HG03060 (cell line): ENCODE results near the gene CUTC.
A peak's percentile ranks its signal among the peaks of the same experiment; 100 is the strongest.
"Not testable (repeated sequence)": the region's sequence is repeated elsewhere in the genome, so short reads cannot be mapped to it uniquely, and the experiment has no call there.

Experiments used
- ATAC-seq: cut with Tn5 transposase; IDR thresholded peaks from one replicate; pipeline ENCODE4 v1.9.1; 2021; ENCODE audit warnings: low read depth, moderate number of reproducible peaks; ENCODE audit not compliant: unreplicated experiment

The CUTC gene, protein sequence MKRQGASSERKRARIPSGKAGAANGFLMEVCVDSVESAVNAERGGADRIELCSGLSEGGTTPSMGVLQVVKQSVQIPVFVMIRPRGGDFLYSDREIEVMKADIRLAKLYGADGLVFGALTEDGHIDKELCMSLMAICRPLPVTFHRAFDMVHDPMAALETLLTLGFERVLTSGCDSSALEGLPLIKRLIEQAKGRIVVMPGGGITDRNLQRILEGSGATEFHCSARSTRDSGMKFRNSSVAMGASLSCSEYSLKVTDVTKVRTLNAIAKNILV

DNA sequence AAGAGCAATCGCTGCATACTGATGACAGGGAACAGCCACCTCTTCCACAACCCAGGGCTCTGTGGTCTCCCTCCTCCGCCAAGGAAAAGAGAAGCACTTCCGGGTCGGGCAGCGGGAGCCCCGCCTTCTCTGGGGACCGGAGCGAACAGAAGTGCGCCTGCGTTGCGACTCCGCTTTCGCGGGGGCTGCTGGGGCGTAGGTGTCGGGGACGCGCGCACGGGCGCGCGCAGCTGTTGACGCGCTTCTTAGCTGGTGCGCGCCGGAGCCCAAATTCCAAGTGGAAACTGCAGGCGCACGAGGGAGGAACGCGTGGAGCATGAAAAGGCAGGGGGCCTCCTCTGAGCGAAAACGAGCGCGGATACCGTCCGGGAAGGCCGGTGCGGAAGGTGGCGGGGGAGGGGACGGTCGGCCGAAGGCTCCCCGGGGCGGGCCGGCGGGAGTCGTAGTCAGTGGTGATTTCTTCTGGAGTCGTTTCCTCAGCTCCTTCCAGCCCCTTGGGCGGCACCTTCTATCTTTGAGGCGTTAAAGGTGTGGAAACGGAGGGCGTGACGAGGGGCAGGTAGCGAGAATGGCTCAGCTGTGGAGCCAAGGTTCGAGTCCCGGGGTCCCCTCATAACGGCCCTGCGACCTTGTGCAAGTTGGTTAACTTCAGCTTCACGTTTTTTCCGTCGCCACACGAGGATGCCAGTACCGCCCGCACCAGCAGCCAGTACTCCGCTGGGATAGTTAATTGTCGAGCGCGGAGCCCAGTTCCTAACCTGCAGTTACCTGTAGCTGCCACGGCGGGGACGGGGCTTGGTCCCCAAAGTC is at the start of gene CUTC, which contains the start of gene COX15:
TSS of gene CUTC (plus strand) at position 202 of the 810 bp plus-strand sequence. CDS start at position 317, 115 bp downstream.
TSS of gene COX15 (minus strand) at position 95 of the 810 bp plus-strand sequence. CDS start at position 17, 78 bp downstream.
- ATAC-seq, result peak; percentile 62

GRCh38 chr10:99682752-99683151 is 49.3 kb upstream of the CUTC start:
- ATAC-seq, result no peak

GRCh38 chr10:99685597-99685967 is 46.5 kb upstream of the CUTC start:
- ATAC-seq, result peak; percentile 92

DNA sequence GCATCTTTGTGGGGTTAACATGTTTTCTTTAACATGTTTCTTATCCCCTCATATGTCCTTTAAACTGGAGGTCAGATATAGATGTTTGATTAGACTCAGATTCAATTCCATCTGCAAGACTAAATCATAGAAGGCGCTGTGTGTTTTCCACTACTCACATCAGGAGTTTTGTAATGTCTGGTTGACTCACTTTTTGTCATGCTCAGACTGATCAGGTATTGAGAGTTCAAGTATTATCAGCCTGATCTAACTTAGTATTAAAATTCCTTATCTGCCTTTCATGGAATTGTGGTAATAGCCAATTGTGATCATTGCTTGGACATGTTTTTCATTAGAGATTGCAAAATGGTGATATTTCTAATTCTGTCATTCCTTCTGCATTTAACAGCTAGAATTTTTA is 42.6 kb upstream of the CUTC start:
- ATAC-seq, result no peak

DNA sequence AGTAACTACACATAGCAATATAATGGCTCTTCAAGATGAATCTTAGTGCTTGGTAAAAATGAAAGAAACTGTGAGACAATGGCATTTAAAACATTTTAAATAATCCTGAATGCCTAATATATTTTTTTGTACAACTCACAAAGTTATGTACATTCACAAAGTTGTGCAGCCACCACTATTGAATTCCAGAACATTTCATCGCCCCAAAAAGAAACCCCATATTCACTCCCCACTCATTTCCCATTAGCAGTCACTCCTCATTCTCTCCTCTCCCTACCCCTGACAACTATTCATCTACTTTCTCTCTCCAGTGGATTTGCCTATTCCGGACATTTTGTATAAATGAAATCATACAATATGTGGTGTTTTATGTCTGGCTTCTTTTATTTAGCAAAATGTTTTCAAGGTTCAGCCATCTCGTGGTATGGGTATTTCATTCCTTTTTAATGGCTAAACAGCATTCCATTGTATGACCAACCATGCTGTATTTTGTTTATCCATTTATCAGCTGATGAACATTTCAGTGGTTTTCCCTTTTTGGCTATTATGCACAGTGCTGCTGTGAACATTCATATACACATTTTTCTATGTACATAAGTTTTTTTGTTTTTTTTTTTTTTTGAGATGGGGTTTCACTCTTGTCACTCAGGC is 38.0 kb upstream of the CUTC start:
- no peak for ATAC-seq

DNA sequence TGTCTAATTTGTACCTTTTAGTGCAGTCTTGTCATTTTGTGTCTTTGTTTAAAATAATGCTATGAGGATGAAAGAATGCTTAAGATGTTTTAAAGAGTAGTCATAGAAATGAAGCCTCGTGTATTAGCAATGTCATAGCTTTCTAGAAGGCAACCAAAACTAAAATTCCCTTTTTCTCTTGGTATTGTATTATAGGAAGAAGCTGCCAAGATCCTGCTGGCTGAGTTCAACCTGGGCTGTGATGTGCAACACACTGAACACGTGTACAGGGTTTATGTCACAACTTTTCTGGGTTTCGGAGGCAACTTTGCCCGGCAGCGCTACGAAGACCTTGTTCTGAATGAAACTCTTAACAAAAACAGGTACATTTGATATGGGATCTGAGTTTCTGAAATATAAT is 36.3 kb upstream of the CUTC start:
- no peak for ATAC-seq

GRCh38 chr10:99698504-99699080 is 33.4 kb upstream of the CUTC start:
- no peak for ATAC-seq

DNA sequence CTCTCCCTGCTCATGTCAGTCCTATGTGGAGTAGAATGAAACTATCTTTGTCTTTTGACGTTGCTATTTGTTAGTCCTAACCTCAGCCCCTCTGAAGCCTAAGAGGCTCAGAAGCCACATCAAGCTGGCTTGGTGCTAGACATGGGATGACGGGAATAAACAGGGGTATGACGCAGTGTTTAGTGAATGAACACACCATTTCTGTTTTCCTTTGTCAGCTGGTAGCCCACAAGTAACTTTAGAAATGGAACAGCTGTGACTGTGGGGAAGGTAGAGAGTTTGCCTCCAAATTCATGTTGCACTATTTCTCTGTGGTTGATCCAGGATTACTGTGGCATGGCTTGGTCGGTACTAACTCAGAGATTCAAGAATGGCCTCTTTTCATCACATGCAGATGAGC is 31.4 kb upstream of the CUTC start:
- ATAC-seq, result no peak

DNA sequence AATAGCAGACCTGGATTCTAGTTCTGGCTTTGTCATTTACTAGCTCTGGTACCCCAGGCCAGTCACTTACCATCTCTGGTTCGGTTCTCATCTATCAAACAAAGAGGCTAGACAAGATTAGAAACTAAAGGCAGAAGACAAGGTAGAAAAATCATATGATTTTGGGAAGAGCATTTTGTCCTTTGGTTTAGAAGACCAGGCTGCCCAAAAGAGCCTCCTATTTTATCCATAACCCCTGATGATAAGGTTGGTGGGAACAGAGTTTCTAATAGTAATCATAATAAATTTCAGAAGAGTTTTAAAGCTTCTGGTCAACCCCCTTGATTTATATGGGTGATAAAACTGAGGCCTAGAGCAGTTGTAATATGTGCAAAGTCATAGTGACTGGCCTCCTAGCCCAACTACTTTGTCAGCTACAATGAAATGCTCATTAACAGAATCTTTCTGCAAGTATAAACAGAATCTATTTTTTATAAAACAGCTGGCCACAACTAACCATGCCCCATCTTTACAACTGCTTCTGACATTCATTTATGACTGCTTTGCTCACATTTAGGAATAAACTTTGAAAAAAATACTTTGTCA is 23.5 kb upstream of the CUTC start:
- no peak for ATAC-seq

- ATAC-seq, result peak; percentile 48
Observed at GRCh38 chr10:99709480-99710229, 22.4 kb upstream of the CUTC start.

GRCh38 chr10:99711129-99711719 is 20.8 kb upstream of the CUTC start:
- no peak for ATAC-seq

- no peak for ATAC-seq
Observed at GRCh38 chr10:99714446-99714845, 17.6 kb upstream of the CUTC start.

DNA sequence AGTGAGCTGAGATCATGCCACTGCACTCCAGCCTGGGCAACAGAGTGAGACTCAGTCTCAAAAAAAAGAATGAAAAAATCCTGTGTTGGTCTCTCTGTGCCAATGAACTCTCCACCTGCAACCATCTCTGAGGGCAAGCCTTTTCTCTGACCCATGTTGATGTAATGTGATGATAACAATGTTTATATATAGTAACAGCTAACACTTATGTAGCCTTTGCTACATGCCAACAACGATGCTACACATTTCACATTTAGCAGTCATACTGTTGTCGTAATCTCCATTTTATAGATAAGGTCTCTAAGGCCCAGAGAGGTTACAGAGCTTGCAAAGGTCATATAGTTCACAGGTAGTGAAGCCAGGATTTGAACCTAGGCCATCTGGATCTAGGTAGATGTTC is 11.6 kb upstream of the CUTC start:
- ATAC-seq, result no peak

- no peak for ATAC-seq
Observed at GRCh38 chr10:99730026-99730425, 2.0 kb upstream of the CUTC start.

- ATAC-seq, result peak; percentile 21
Observed at GRCh38 chr10:99731306-99732032, 565 bp upstream of the CUTC start.

DNA sequence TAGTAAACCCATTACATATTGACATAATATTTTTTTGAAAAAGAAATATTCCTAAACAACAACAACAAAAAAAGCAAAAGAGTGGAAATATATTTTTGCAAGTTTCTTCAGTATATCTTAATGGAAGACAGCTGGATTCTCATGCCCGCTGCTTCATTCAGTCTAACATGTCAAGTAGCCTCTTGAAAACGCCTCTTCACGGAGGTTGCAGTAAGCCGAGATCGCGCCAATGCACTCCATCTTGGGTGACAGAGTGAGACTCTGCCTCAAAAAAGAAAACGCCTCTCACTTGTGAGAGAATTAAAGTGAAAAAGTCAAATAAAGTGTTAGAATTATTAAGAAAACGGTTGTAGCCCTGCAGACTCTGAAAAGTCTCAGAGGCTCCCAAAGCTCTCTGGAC is 1.3 kb downstream of the CUTC start:
- no peak for ATAC-seq

DNA sequence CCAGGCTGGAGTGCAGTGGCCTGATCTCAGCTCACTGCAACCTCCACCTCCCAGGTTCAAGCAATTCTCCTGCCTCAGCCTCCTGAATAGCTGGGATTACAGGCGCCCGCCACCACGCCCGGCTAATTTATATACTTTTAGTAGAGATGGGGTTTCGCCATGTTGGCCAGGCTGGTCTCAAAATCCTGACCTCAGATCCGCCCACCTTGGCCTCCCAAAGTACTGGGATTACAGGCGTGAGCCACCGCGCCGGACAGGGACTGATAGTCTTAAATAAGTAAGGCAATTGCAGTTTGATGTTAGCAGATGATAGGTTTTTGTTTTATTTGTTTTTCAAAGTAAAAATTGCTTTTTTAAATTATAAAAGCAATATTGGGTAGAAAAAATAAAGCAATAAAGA is 2.1 kb downstream of the CUTC start:
- not testable (repeated sequence) for ATAC-seq

DNA sequence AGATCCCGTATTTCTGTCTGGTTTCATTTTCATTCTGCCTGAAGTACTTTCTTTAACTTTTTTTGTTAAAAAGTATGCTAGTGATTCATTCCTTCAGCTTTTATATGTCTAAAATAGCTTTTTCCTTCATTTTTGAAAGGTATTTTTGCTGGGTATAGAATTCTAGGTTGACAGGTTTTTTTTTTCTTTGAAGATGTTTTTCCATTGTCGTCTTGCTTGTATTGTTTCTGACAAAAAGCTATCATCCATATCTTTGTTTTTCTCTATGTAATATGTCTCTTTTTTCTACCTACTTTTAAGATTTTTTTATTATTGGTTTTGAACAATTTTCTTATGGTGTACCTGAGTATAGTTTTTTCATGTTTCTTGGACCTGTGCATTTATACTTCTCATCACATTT is 8.2 kb downstream of the CUTC start:
- ATAC-seq, result no peak
